Natural killer cell (primary cell): ENCODE data around the gene ARRDC1. TPM values are rescaled to one million over a fixed set of nuclear protein-coding genes. Genes with fewer than 3 reads are reported as not detected.

ENCODE experiments used
- ATAC-seq, 3 donors: fragments of 150-1000 bp in 2 of 3; fragments of 200-7000 bp in 1 of 3; cut with Tn5 transposase; 1 replicate in 1 of 3; 2 replicates in 2 of 3; pipeline ENCODE4 v1.10.0; 2021; ENCODE audit warnings: mild to moderate bottlenecking in 2 of 3, moderate library complexity in 2 of 3
- DNase-seq, 2 donors: peaks; one replicate each; pipeline versions ENCODE4 v3.0.0 to v3.0.0-alpha.2; 2013 to 2021; ENCODE audit warnings: mixed read lengths in 1 of 2
- H3K27ac ChIP-seq: one replicate; pipeline ENCODE4 v1.5.1; 2013; ENCODE audit warnings: mild to moderate bottlenecking, low read length
- H3K27me3 ChIP-seq: one replicate; pipeline ENCODE4 v1.6.1; 2013; ENCODE audit warnings: low read length; ENCODE audit not compliant: control insufficient read depth, insufficient read depth
- H3K36me3 ChIP-seq: one replicate; pipeline ENCODE4 v1.6.1; 2013; ENCODE audit warnings: low read length; ENCODE audit not compliant: control insufficient read depth, insufficient read depth
- H3K4me1 ChIP-seq: one replicate; pipeline ENCODE4 v1.6.1; 2013; ENCODE audit warnings: low read length; ENCODE audit not compliant: control insufficient read depth, insufficient read depth
- H3K4me3 ChIP-seq: one replicate; pipeline ENCODE4 v1.5.1; 2013; ENCODE audit warnings: low read length
- H3K9me3 ChIP-seq: one replicate; pipeline ENCODE4 v1.6.1; 2013; ENCODE audit warnings: low read length; ENCODE audit not compliant: control insufficient read depth, insufficient read depth
- H3K27ac Mint-ChIP-seq, 2 donors: one replicate each; pipeline ENCODE4 v1.8.0; 2022; ENCODE audit warnings: mild to moderate bottlenecking in 2 of 2, mixed read lengths in 2 of 2, moderate library complexity in 1 of 2
- H3K27me3 Mint-ChIP-seq, 2 donors: one replicate each; pipeline ENCODE4 v1.8.0; 2022; ENCODE audit warnings: low read depth in 2 of 2, mixed read lengths in 2 of 2
- H3K36me3 Mint-ChIP-seq: one replicate; pipeline ENCODE4 v1.8.0; 2022; ENCODE audit warnings: mixed read lengths
- H3K4me1 Mint-ChIP-seq, 2 donors: one replicate each; pipeline ENCODE4 v1.8.0; 2022; ENCODE audit warnings: mixed read lengths in 2 of 2
- H3K4me3 Mint-ChIP-seq: one replicate; pipeline ENCODE4 v1.8.0; 2022; ENCODE audit warnings: mild to moderate bottlenecking, moderate library complexity, mixed read lengths
- H3K9me3 Mint-ChIP-seq, 2 donors: one replicate each; pipeline ENCODE4 v1.8.0; 2022; ENCODE audit warnings: mixed read lengths in 2 of 2
- CTCF ChIP-seq: fragments of 200-600 bp; IDR thresholded peaks from one replicate; pipeline ENCODE4 v1.8.0; 2022; ENCODE audit warnings: antibody characterized with exemption
- WGBS: methylation state at CpG from one replicate; pipeline ENCODE4 v1.1.7; 2013; ENCODE audit warnings: missing lambda C conversion rate; ENCODE audit not compliant: insufficient coverage; 5-methylcytosine and 5-hydroxymethylcytosine counted together
- intact Hi-C: fragments of 100-400 bp; cut with micrococcal nuclease; formaldehyde crosslinking; loops from one replicate; pipeline ENCODE4 v1.14.2; 2022
- total RNA-seq, 4 donors: library from RNA; stranded (reverse); fragments of 120-200 nt in 1 of 4; gene quantifications; one replicate each; pipeline versions ENCODE4 v1.2.3 to v1.2.4, GENCODE V29; 2013 to 2022

Gene ARRDC1
- total RNA-seq, 3 donors from 2014 or later (not counting 1 experiment from before 2014, with no cell fraction given), result 80.7 to 105 (median 92.9) TPM

- Mint-ChIP-seq H3K36me3 (no peaks in the 10 kb centered on the region), H3K27ac (no peak overlapping the region), H3K4me3 (no peak overlapping the region), H3K4me1 (peaks cover 16 to 29% of the 10 kb centered on the region in 2 donors), H3K9me3 (no peaks in the 10 kb centered on the region), H3K27me3 (no peaks in the 10 kb centered on the region)
- Histone ChIP-seq H3K4me1 (peaks cover 32% of the 10 kb centered on the region), H3K27me3 (no peaks in the 10 kb centered on the region), H3K36me3 (peaks cover 21% of the 10 kb centered on the region), H3K4me3 (no peak overlapping the region), H3K27ac (no peak overlapping the region), H3K9me3 (no peaks in the 10 kb centered on the region)
- TF ChIP-seq CTCF, result no peak
- intact Hi-C loops, result no loop called here
- ATAC-seq (no peak), DNase-seq (no peak)
- 96% methylated on average over 24 of the region's 25 CpGs for WGBS
Measured at GRCh38 chr9:137614631-137615386, 9.3 kb downstream of the ARRDC1 start.

- no peak for TF ChIP-seq CTCF
- H3K27ac ChIP-seq, result no peak overlapping the region
- H3K9me3 Mint-ChIP-seq, result no peaks in the 10 kb centered on the region
- H3K27ac Mint-ChIP-seq, result no peak overlapping the region
- H3K4me3 Mint-ChIP-seq, result no peak overlapping the region
- no peaks in the 10 kb centered on the region for H3K36me3 Mint-ChIP-seq
- H3K27me3 ChIP-seq, result no peaks in the 10 kb centered on the region
- intact Hi-C loops, result no loop called here
- peaks cover 21% of the 10 kb centered on the region for H3K36me3 ChIP-seq
- ATAC-seq (no peak), DNase-seq (no peak)
- no peak overlapping the region for H3K4me3 ChIP-seq
- peaks cover 37% of the 10 kb centered on the region for H3K4me1 ChIP-seq
- no peaks in the 10 kb centered on the region for H3K9me3 ChIP-seq
- H3K27me3 Mint-ChIP-seq, result no peaks in the 10 kb centered on the region
- 96% methylated on average over 19 of the region's 19 CpGs for WGBS
- H3K4me1 Mint-ChIP-seq, result peaks cover 21 to 32% of the 10 kb centered on the region in 2 donors
Measured at GRCh38 chr9:137615387-137615871, 9.9 kb downstream of the ARRDC1 start.

- Histone ChIP-seq H3K9me3 (no peaks in the 10 kb centered on the region), H3K36me3 (peaks cover 21% of the 10 kb centered on the region), H3K4me3 (peak within 1 kb of the TSS; percentile 95), H3K4me1 (peaks cover 31% of the 10 kb centered on the region), H3K27me3 (no peaks in the 10 kb centered on the region), H3K27ac (peak within 1 kb of the TSS; percentile 85)
- Mint-ChIP-seq H3K9me3 (no peaks in the 10 kb centered on the region), H3K36me3 (no peaks in the 10 kb centered on the region), H3K4me3 (peak within 1 kb of the TSS; percentile 88), H3K27ac (peak within 1 kb of the TSS; percentile 87 to 94), H3K4me1 (peaks cover 31 to 36% of the 10 kb centered on the region in 2 donors), H3K27me3 (no peaks in the 10 kb centered on the region)
- ATAC-seq (peak; percentile 85 to 94 (median 88)), DNase-seq (peak; percentile 96 to 97)
- whole genome bisulfite sequencing, result 1% methylated on average over 92 of the region's 94 CpGs
- TF ChIP-seq CTCF, result no peak
- intact Hi-C loops, result loop anchor here (2.0 kb wide), 1 partner anchor 40 kb away; the partner anchor contains the start of gene DPH7
Measured at GRCh38 chr9:137618105-137619067, 12.9 kb downstream of the ARRDC1 start, which contains the start of gene EHMT1. Gene EHMT1, plus strand, starts transcription at chr9:137619005. Its CDS starts 24 bp downstream, at chr9:137619029.
